Activated naive CD4-positive, alpha-beta T cell treated with Interleukin-2 at 50 U/mL for 16 hours (primary cell): Measurements from ENCODE around the gene PPEF2.
A peak's percentile ranks its signal among the peaks of the same experiment; 100 is the strongest.
"Not testable (repeated sequence)": the region's sequence is repeated elsewhere in the genome, so short reads cannot be mapped to it uniquely, and the experiment has no call there.

Experiments used
- DNase-seq: peaks from one replicate; pipeline ENCODE4 v3.0.0-alpha.2; 2020

Gene PPEF2, protein sequence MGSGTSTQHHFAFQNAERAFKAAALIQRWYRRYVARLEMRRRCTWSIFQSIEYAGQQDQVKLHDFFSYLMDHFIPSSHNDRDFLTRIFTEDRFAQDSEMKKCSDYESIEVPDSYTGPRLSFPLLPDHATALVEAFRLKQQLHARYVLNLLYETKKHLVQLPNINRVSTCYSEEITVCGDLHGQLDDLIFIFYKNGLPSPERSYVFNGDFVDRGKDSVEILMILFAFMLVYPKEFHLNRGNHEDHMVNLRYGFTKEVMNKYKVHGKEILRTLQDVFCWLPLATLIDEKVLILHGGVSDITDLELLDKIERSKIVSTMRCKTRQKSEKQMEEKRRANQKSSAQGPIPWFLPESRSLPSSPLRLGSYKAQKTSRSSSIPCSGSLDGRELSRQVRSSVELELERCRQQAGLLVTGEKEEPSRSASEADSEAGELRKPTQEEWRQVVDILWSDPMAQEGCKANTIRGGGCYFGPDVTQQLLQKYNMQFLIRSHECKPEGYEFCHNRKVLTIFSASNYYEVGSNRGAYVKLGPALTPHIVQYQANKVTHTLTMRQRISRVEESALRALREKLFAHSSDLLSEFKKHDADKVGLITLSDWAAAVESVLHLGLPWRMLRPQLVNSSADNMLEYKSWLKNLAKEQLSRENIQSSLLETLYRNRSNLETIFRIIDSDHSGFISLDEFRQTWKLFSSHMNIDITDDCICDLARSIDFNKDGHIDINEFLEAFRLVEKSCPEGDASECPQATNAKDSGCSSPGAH

DNA sequence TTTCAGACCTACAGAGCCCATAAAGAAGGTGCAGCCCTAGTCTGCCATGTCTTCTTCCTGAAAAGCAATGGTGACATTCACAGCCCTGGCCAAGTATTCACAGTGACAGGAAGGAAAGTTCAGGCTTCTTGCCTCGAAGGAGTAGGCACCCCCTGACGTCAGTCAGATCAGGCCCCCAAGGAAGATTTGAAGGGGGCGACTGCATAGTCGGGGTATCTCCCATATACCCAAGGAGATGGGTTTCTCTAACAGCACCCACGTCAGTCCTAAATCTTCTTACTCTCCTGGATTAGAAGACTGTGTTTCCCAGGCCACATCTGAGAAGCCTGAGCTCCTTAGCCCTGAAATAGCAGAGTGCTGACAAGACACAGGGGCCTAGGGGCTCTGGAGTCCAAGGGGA lies at the start of gene PPEF2:
PPEF2 (minus strand) TSS at position 101 of the 400 bp plus-strand sequence. CDS start 6,127 bp downstream, outside the sequence.
- no peak for DNase-seq

DNA sequence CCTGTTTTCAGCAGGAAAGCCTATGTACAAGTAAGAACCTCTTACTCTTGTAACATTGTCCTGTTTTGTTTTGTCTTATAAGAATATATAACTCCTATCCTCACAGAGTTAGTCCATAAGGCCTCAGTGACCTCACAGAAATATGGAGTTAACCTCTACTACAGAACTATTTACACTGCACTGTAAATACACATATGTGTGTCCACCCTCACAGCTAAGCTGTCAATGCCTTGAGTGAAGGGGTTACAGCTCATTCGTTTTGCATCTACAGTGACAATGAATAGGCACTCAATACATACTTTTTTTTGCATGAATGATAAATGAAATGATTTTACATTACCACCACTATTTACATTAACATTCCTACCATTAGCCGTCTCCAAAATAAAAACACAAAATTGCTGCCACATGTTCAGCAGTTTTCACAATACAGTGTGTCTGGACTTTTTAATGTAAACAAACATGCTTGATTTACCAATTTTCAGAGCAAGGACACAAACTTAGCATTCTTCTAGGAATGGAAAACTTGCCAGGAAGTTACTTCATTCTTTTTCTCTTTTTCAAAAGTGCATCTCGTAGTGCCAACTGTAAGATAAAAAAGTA lies 48.1 kb upstream of the PPEF2 start:
- DNase-seq, result no peak

DNA sequence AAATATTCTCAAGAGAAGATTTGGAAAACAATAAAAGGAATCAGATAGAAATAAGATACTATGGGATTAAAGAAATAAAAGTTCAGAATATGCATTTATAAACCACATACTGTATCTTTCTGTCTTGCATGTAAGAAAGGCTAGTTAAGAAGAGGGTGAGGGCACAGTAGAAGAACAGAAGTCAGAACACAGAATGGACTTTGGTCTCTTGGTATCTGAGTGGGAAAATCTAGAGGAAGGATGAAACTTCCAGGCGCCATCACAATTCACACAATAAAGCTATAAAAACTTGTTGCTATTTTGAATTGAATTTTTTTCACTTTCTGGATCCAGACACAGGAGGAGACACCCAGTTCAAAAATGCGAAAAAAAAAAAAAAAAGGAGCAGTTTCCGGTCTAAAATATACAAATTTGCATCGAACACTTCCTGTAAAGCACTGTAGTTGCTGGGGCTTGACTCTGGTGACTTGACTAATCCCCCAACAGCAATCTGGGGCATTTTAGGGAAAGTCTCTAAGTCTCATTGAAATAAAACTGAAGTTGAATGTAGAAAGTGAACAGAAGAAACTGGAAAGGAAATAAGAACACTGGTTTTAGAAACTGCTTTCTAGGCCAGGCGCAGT lies 46.7 kb upstream of the PPEF2 start:
- DNase-seq, result no peak

DNA sequence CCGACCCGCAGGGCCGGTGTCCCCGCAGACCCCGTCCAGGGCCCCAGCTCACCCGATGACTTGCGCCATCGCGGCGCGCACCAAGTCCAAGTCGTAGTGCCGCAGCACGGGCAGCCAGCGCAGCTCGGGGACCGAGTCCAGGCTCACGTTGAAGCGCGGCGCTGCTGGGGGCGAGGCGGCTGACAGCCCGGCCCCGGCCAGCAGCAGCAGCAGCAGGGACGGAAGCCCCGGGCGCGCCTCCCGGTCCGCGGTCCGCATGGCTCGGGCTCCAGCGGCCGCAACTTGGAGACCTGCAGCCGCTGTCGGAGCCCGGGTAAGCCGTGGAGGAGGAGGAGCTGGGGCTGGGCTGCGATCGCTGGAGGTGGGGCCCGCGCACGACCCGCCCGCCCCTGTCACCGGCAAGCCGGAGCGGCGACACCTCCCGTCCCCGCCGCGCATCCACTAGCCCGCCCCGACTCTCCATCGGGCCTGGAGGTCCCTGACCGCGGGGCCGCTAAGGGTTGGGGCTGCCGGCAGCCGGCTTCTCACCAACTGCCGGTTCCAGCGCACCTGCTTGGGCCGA lies 38.5 kb upstream of the PPEF2 start, which contains the start of gene NAAA:
NAAA (minus strand) TSS at position 322 of the 562 bp plus-strand sequence; CDS start at position 258, 64 bp downstream.
- peak; percentile 84 for DNase-seq

DNA sequence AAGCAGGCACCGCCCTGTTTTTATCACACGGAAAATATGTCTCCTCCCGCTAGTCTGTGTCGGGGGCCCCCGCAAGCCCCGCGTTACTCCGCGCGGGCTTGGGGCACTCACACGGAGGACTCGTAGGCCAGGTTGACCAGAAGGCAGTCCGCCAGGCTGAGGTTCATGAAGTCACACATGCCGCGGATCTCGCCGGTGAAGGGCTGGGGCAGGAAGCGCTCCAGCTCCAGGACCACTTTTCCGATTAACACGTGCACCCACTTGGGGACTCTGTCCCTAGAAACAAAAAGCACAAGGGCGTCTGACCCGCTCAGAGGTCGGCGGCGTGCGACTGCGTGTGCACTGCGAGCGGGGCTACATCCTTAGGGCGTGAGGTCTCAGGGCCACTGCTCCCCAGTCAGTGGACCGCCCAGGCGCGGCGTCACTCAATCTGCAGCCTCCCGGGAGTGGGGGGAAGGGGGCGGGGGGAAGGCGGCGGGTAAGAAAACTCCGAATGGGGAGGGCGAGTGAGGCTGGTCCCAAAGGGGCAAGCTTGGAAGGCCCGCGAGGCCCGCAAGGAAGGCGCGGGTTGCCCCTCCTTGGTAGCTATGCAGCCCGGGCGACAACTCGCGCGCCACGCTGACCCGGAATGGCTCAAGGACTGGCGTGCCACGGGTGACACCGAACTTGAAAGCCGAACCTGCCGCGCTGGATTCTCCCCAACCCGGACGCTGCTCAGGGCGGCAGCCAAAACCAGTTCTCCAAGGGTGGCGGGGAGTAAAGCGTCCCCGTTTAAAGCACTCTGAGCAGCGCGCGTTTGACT lies 37.8 kb upstream of the PPEF2 start:
- peak; percentile 80 for DNase-seq

DNA sequence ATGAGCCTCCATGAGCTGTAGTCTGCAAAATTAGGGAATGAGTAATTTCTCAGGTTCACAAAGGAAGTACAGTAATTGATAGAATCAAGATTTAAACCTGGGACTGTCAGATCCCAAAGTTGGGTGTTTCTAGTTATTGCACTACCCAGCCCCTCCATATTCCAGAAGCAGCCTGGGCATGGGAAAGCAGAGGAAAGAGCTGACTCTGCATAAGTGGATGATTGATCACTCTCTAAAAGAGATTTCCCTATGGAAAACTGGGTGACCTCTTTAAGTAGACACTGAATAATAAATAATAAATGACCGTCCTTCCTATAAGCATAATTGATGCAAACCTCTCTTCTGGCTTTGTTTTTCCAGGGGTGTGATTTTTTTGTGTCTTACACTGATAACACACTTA lies 33.4 kb upstream of the PPEF2 start:
- DNase-seq, result no peak

DNA sequence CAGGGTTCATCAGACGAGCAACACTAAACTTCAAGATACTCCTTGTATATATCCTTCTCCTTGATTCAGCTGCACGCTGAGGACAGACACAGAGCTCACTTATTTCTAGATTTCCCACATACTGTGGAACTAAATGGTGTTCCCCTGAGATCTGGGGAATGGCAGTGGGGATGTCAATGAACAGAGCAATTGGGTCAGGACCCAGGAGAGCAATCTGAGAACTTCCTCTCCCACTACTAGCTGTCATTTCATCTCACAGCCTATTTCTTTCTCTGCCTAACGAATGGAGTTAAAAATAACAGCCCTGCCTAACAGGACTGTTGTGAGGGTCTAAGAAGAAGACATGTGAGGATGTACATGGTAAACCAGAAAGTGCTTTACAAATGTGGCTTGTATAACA lies 27.9 kb upstream of the PPEF2 start:
- no peak for DNase-seq

DNA sequence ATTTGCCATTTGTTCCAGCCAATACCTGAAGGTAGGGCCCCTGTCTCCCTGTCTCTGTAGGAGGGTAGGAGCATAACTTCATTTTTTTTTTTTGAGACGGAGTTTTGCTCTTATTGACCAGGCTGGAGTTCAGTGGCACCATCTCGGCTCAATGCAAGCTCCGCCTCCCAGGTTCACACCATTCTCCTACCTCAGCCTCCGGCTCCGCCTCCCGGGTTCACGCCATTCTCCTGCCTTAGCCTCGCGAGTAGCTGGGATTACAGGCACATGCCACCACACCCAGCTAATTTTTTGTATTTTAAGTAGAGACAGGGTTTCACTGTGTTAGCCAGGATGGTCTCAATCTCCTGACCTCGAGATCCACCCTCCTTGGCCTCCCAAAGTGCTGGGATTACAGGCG lies 22.7 kb upstream of the PPEF2 start:
- not testable (repeated sequence) for DNase-seq

DNA sequence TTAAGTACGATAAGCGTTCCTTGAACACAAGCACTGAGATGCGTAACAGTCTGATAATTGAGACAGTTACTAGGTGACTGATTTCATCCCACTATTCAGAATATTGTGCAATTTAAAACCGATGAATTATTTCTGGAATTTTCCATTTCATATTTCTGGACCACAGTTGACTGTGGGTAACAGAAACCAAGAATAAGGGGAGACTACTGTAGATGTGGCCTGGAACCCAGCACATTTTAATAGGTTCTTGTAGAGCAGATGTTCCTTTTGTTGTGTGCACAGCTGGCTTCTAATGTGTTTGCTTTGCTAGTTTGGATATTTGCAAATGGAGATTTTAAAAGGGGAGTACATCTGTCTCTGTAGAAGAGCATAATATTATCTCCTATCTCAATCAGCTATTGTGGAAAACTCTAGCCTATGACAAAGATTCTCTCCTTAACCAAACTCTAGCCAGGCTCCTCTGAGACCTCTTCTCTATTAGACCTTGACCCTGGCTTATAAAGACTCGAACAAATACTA lies 22.1 kb upstream of the PPEF2 start:
- no peak for DNase-seq

DNA sequence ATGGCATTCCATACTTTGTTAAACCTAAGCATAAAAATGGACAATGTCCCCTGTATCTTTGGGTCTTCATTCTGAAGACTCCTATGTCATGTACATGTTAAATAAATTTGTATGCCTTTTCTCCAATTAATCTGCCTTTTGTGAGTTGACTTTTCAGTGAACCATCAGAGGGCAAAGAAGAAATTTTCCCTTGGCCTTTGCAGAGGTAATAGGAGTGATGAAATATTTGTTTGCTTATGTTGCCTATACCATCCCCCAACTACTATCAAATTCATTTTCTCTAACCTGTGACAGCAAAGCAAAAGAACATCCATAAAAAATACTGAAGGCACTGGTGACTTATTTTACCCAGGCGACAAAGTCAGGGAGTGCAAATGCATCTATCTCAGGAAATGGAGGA lies 20.3 kb upstream of the PPEF2 start:
- no peak for DNase-seq

DNA sequence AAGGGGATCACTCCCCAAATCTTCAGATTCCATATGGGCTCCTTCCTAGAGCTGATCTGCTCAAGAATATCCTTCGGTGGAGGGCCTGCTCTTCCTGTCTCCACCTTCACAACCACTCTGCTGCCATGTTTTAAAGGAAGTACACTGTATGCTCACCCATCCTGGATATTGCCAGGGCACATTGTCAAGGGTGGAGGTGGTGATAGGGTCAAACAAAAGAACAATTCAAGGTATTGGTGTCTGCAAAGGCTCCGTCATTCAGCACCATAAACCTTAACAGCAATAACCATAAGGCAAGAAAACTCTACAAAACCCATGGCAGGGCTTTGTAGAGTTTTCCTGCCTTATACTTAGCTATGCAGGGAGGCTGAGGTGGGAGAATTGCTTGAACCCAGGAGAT lies 19.7 kb upstream of the PPEF2 start:
- no peak for DNase-seq

DNA sequence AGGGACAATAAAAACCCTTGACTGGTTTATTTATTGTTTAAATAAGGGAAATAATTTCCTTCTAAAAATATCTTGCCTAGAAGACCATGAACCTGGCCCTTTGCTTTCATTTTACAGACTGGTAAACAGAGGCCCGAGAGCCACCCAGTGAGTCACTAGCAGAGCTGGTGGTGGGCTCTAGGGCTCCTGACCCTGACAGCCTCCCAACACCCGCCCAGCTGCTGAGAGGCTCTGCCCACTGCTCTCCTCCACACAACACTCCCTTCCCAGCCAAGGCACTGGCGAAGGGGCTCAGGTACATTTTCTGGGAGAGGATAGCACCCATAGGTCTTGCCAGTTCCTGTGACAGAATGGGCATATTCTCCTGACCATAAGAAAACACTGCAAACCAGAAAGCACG lies 18.1 kb upstream of the PPEF2 start:
- no peak for DNase-seq

DNA sequence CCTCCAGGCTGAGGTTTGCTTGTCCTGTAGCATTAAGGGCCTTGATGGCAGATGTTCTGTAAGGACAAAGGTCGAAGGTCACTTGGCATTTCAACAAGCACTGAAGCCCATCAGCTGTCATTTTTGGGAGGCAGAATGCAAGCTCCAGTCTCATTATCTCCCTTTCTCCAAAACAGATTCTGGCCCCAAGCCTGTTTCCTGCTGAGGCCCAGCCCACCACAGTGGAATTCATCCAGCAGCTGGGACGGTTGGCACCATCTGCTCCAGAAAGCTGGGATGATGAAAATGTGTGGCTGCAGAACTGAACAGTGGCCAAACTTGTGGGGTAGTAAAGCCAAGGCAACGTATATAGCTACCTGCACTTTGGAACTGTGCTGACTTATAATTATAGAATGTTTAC lies 17.7 kb upstream of the PPEF2 start:
- no peak for DNase-seq

DNA sequence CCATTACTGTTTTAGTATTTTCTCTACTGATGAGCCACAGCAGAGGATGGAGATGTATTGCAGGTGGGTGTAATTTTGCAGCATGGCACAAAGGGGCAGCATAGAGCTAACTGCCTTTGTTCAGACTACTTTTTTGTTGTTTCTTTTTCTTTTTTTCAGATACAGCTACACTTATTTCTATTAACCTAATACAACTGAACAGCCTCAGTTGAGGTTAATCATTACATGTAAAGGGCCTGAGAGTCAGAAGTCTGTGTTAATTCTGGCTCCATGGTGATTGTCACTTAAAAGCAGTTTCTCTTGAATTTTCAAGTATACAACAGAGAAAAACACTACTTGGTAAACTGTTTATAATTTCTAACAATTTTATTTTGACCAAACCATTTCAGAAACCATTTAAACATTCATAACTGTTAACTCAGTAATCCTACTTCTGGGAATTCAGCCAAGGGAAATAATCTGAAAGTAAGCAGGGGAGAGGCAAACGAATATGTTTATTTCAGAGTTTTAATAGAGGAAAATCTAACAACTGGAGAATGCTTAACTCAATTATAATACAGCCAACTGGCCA lies 13.9 kb upstream of the PPEF2 start:
- DNase-seq, result no peak

DNA sequence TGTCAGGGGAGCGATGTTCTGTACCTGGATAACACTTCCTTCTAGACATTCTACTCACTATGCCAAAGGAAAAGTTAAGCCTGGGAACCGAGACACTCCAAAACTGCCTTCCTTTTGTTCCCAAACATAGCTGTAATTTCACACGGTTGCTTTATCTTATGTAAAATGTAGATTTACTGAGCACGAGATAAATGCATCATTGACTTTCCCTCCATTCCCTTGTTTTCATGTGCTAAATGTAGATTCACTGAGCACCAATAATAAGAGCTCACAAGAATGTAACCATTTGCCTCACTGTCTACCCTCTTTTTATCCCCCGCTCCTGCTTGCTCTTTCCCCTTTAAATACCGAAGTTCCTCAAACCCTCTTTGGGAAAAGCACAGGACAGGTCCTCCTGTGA lies 10.7 kb upstream of the PPEF2 start:
- no peak for DNase-seq

DNA sequence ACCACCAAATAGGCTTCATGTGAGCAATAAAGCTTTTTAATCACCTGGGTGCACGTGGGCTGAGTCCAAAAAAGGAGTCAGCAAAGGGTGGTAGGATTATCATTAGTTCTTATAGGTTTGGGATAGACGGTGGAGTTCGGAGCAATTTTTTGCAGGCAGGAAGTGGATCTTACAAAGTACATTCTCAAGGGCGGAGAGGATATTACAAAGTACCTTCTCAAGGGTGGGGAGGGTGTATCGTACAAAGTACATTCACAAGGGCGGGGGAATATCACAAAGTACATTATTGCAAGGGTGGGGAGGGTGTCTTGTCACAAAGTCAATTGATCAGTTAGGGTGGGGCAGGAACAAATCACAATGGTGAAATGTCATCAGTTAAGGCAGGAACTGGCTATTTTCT lies 8.6 kb upstream of the PPEF2 start:
- DNase-seq, result not testable (repeated sequence)

DNA sequence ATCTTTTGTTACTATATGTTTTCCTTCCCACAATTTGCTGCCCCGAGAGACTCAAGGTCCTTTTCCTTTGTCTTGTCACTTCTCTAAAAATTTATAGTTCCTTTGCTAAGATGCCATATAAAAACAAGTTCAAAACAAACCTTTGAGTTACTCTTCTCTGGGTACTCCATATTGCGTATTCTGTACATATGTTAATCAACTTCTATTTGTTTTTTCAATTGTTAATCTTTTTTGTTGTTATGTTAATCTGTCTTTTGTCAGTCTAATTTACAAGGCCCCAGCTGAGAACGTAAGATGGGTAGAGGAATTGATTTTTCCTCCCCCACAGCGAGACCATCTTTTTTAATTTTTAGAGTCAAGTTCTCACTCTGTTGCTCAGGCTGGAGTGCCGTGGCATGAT lies 7.2 kb upstream of the PPEF2 start:
- no peak for DNase-seq

DNA sequence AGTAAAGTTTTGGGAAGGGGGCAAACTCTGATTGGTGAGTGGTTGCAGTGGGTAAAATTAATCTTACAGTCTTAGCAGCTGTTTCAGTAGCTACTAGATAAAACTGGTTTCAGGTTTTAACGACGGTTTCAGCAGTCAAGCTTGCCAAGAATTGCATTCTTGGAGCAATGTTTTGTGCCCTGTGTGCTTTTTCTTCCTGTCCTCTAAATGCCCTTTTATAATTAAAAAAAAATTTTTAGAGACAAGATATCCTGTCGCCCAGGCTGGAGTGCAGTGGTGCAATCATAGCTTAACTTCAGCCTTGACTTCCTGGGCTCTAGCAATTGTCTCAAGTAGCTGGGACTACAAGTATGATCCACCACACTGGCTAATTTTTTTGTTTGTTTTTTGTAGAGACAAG lies 6.3 kb upstream of the PPEF2 start:
- no peak for DNase-seq

DNA sequence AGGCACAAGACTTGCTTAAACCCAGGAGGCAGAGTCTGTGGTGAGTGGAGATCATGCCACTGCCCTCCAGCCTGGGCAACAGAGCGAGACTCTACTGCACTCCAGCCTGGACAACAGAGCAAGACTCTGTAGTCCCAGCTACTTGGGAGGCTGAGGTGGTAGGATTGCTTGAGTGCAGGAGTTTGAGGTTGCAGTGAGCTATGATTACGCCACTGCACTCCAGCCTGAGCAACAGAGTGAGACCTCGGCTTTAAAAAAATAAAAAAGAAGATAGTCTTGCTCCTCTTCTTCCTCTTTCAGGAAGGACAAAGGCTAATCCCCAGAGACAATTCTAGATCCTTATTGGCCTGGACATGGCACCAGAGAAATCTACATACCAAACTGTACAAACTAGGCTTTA lies 5.7 kb upstream of the PPEF2 start:
- DNase-seq, result no peak

DNA sequence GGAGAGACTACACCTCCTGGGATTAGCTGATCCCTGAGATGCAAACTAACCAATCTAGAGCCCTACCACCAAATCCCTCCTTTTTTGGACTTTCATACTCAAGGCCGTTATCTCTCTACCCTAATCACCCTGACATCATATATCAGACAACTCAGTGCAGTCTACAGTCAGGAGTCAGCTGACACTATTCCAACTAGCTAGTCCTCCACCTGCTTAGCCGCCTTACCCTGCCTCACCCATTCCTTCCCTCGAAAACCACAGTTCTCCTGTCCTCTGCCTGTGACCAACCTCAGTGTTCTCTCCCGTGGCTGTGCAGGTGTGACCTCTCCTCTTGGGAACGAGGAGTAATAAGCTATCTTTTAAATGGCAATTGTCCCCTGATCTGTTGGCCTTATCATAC lies 1.8 kb upstream of the PPEF2 start:
- DNase-seq, result no peak

DNA sequence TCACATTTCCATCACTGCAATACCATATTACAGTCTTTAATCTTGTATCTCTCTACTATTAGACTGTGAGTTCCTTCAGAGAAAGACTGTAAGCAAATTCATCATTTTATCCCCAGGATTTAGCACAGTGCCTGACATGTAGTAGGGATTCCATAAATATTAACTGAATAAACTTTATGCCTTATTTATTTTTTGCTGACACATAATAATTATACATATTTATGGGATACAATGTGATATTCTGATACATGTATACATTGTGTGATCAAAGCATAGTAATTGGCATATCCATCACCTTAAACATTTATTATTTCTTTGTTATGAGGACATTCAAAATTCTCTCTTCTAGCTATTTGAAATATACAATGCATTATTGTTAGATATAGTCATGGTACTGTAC lies 3.7 kb downstream of the PPEF2 start:
- DNase-seq, result no peak
